ENCODE data around the gene SMARCA5.

- no peak for TF ChIP-seq SUZ12 (IDR thresholded peaks at IDR 0.05; ENCODE audit: extremely low read depth, insufficient read depth, insufficient read length)
- TF ChIP-seq YY1 (IDR thresholded peaks at IDR 0.05; ENCODE audit: insufficient read depth, insufficient read length) = no peak
Observed at GRCh38 chr4:143539670-143540023, 26.1 kb downstream of the SMARCA5 start.

Data from NT2/D1 (cell line).